Activated effector memory CD4-positive, alpha-beta T cell treated with Interleukin-2 at 50 U/mL for 16 hours (primary cell): ENCODE data around the gene COL4A1.

ENCODE experiments used
- DNase-seq: peaks from one replicate; pipeline ENCODE4 v3.0.0-alpha.2; 2020

The COL4A1 gene

DNA sequence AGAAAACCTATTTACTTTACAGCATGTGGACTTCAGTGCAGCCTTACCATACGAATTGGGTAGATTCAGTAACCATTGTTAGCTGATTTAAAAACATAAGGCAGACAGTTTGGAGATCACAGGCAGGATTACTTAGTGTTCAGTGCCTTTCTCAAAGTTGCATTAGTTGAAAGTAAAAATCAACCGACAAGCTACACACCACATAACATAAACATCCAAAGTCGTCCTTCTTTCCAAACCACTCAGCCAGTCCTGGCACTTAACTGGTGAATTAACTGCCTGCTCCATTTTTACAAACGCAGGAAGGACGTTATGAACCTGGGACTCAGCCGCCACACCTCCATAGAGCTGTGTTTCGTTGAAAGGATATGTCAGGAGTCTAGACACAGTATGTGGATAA lies 91.4 kb downstream of the COL4A1 start:
- DNase-seq, result no peak

DNA sequence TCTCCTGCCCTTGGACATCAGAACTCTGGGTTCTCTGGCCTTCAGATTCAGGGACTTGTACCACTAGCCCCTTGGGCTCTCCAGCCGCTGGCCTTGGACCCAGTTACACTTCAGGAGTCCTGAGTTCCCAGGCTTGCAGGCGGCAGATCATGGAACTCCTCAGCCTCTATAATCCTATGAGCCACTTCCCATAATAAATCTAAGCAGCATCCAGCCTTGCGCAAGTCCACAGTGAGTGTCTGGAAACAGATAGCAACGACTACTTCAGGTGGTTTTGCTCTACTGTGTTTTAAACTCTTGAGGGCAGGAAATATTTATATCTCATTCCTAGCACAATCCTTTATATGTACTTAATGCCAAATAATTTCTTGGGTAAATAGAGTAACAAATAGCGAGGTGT lies 92.3 kb downstream of the COL4A1 start:
- no peak for DNase-seq

DNA sequence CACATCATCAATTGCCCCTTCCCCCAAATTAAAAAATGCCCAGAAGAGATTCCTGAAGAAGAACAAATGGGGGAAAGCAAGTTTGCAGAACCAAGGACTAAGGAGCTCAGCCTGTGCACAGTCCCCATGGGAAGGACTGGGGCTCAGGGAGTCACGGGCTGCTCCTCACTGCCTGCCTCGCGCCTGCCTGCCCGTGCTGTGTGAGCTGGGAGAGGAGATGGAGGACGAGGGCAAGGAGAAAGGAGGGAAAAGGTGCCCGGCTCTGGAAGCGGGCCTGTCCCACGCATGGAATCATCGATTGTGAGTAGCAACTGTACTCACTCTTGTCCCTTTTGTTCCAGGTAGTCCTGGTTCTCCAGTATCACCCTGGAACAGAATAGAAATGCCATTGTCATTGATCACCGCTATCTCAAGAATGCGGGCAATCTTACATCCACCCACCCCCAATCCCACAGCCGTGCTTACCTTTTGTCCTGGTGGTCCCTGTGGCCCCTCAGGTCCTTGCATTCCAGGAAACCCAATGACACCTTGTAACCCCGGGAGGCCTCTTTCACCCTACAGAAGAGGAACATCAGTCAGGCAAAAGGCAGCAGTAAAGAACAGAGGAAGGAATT lies 93.4 kb downstream of the COL4A1 start:
- no peak for DNase-seq

DNA sequence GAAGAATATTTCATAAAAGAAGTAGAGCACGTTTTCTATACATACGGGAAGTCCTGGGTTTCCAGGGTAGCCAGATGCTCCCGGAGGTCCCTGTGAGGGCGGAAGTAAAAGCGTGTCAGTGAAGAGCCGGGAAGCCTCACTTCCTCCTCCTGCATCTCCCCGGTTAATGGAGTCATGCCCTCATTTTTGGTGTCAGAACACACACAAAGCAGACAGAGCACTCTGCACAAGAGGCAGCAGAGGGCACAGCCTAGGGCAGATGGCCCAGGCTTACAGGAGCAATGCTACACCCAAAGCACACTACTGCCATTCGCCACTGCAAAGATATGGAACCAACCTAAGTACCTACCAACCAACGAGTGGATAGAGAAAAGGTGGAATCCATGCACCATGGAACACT lies 94.4 kb downstream of the COL4A1 start:
- no peak for DNase-seq

DNA sequence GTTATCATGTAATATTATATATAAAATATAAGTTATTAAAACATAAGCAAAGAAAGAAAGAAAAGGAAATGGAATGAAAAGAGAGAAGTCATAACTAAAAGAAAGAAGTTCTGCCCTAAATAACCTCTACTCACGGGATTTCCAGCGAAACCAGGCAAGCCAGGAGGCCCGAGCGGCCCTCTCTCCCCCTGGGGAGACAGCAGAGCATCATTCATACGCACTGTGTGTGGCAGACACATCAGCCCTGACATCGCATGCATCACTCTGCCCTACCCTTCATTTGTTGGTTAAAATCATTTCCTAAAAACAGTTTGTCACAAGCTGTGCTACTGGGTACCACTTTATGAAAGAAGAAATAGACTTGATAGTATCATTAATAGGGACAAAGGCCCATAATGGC lies 95.2 kb downstream of the COL4A1 start:
- DNase-seq, result no peak

DNA sequence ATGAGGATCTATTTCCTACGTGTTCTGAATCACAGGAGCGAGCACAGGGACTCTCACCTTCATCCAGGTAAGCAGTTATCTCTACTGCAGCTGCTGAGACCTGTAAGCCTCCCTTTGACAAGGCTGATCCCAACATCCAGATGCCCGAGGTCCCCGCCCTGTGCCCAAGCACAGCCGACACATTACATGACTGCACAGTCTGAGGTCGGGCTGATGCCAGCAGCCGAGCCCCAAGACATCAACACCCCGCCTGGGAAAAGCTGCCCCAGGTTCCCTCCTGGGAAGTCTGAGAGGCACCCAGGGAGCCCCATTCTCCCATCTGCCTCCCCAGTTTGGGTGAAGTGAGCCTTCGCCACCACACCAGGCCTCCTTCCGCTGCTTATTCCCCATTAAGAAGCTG lies 95.9 kb downstream of the COL4A1 start:
- DNase-seq, result no peak

DNA sequence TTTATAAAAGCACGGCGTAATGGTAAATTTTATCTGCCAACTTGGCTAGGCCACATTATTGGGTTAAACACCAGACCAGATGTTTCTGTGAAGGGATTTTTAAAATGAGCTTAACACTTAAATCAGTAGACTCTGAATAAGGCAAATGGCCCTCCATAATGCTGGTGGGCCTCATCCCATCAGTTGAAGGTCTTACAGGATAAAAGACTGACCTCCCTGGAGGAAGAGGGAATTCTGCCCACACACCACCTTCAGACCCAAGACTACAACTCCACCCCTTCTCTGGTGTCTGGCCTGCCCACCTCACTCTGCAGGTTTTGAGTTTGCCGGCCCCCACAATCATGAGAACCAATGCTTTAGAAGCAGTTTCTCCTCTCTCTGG lies 96.4 kb downstream of the COL4A1 start:
- DNase-seq, result no peak

DNA sequence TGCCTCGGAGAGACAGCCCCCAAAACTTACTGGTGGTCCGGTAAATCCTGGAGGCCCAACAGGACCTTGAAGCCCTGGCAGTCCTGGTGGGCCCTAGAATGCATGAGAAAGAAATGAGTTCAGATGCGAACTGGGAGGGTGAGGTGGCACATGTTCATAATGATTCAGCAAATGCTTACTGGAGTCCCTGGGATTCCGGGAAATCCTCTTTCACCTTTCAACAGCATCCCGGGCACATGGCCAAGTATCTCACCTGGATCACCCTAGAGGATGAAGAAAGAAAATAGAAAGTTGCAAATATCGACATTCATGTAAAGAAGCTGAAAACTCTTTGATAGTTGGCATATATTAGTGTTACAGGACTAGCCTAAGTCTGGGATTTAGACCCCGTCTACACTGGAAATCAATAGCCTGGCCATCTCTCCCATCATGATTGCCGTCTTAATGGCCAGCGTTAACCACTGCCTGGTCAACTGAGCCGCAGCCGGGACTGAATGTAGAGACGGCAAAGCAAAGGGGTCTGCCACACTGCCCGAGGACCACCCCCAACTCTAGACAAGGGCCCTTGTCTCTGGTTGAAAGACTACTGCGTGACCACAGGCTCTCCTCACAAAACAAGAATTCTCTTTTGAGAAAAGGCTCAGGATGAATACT lies 96.9 kb downstream of the COL4A1 start:
- DNase-seq, result no peak

DNA sequence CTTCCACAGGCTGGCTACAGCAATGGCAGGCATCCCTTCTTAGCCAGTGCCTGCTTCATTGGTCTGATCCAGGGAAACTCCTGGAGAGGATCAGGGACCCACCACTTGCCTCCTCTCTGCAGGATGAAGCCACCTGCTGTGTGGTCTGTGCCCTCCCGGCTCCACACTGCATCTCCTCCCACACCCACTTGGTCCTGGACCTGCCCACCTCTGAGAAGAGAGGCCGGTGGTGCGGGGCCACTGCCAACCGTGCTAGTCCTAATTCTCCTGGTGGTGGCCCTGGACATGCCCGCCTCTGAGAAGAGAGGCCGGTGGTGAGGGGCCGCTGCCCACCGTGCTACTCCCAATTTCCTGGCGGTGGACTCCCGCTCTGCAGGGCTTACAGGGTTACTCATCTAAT lies 98.8 kb downstream of the COL4A1 start:
- DNase-seq, result no peak

DNA sequence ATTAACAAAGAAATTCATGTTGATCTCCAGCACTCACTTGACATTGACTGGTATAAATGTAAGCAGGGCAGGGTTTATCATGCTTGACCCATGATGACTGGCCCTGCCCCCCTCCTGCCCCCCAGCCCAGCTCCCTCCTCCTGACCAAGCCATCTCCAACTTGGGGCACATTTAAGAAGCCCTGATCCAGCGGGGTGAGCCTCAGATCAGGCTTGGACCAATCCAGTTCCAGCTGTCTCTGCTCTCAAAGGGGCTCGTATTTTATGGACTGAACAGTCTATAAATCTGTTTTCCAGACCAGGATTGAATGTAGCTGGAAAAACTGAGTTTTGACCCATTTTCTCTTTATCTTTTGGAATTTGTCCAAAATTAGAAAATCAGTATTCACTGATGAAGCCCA lies 100.0 kb downstream of the COL4A1 start:
- DNase-seq, result no peak

DNA sequence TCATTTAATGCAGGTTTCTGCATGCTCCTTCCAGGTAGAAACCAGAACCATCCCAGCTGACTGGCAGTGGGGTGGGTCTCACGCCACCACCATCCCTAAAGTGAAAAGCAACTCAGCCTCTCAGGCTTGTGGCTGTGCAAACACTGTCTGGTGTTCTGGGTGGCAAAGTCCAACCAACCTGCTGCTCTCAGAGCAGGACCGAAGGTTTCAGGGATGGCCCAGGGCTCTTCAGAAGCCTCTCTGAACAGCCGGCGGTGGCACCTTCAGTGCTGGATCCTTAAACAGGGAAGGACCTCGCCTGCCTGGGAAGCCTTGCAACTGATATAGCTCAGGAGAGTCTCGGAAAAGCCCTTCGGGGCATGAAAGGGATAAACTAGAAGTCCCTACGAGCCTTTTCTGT lies 100.8 kb downstream of the COL4A1 start:
- DNase-seq, result no peak

DNA sequence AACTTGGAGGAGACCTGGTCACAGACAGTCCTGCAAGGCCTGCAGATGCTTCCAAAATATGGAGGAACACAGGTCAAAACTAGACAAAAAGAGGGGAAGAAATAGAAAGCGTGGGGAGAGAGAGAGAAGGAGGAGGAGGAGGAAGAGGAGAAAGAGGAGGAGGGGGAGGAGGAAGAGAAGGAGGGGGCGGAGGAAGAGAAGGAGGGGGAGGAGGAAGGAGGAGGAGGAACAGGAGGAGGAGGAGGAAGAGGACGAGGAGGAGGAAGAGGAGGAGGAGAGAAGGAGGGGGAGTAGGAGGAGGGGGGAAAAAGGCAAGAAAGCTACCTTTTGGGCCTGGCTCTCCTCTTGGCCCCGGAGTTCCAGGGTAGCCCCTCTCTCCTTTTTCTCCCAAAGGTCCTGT lies 105.8 kb downstream of the COL4A1 start:
- DNase-seq, result no peak

DNA sequence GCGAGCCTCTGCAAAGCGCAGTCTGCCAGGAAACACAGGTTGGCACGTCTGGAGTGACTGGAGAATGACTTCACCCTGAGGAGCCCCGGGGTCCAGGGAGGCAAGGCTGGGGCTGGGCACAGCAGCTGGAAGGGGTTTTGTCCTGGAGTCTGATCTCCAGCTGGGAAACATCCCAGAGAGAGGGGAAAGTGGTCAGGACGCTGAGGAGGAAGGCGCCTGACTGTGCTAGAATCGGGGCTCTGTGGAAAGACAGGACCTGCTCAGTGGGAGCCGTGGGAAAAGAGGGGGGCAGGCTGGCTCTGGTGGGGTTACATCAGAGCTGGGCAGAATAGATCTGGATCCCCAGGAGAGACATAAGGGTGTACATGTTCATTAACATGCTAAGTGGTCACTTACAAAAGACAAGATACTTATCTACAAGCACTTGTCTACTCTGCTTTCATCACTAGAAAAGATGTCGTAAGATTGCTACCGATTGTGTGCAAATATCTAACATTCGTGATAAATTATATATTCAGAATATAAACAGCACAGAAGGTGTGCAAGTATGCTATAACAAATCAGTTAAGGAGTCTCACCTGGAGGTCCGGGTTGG lies 106.6 kb downstream of the COL4A1 start:
- no peak for DNase-seq

DNA sequence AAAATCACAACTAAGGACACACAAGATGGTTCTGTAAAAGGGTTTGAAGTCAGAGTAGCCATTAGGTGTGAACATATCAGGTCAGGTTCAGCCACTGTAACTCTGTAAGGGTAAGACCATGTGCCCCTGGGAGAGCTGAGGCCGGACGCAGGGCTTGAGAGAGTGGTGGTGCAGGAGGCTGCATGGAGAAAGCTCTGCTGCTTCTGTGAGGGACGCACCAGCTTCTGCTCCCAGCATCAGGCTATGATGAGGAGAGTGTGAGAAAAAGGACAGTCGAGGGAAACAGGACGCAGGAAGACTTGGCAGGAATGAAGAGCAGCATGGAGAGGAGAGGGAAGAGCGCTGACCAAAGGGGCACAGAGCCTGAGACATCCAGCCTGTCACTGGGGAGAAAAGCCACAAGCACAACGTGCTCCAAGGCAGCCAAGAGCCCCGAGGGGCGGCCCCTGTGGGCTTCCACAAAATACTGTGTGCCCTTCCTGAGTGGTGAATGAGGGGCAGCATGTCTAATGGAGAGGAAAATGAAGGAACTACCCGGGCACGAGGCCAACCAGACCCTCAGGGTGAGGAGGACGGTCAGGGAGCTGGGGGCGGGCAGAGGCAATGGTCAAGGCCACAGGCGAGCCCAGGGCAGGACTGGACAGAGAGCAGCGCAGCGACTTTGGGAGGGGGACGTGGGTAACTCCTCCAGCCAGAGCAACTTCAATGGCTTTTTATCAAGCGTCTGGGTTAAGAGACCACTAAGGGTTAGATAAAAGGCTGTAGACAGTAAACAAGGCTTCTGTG lies 107.7 kb downstream of the COL4A1 start:
- DNase-seq, result no peak

DNA sequence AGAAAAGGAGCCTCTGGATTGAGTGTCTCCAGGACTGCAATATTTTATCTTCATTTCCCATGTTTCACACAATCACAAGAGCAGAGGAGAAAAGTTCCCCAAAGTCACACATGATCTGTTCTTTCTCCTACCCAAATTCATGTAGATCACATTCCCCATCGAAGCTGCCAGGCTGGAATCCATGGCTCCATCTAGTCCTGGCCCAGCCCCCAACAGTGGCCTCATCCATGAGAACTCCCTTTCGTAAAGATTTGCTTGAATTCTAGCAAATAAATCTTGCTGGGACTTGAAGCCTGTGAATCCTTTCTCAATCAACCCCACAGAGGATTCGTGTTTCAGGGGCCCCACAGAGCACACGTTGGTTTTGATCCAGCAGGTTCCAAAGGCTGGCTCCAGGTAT lies 109.5 kb downstream of the COL4A1 start:
- no peak for DNase-seq

DNA sequence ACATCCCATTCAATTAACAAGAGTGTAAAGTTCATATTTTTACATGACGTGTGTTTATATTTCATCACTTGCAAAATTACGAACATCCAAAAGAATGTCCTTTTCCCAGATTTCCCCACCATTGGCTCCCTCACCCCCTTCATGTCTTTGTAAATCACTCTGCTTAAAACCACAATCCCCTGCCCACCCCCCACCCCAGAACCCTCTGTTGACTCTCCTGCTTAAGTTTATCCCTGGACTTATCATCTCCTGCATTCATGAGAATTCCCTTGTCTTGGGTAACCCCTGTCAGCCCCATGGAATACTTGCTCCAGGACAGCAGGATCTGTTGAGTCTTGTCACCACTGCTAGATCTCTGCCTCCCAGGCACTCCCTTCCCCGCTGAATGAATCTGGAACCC lies 109.9 kb downstream of the COL4A1 start:
- no peak for DNase-seq

DNA sequence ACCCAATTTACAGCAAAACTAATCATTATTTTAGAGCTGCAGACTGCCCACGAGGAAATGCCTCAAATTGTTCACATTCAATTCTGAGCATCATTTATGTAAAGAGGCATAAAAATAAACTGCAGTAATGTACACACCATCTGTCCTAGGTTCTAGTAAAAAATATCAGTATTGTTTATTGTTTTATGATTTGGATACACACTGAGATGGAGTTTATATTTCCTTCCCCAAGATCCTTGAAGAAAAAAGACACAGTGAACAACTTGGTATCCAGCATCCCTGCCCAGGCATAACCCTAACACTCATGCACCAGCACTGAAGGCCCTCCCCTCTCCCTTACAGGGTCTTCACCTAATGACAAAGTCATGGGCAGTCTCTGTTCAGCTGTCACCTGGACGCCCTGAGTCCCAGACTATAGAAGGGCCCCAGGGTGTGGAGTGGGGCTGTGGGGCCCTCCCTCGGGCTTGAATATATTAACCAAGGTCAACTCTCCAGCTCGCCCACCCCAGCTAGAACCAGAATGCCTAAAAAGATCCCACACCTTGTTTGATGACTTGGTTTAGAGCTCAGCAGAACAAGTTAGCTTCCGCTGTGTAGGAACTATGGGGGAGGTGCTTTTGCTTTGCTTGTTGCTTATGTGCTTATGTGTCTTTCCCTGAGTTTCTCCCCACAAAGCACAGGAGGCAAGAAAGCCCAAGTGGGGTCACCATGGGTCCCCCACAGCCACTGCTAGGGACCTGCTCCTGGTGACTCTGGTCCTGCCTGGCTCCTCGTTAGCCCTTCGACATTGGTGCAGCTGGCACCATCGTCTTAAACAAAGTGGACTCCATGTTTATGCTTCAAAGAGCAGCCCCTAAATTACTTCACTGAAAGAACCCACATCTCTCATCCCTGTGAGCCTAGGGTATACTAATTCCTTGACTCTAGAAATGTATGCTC lies 111.1 kb downstream of the COL4A1 start:
- DNase-seq, result no peak

DNA sequence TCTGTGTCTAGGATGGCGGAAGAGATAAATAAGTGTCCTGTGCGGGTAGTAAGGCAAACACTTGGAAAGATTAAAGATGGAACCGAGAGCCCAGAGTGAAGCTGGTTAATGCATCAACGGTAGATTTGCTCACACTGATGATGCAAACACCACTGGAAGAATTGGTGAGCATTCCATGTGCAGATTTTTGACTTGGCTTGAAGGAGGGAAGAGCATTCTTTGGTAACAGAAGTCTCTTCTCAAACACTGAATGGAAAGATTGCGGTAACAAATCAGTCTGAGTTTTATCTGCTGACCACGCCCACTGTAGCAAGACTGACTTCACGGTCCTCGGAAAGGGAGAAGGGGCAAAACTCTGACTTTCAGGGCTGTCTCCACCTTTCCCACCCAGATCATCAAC lies 112.5 kb downstream of the COL4A1 start:
- DNase-seq, result no peak

DNA sequence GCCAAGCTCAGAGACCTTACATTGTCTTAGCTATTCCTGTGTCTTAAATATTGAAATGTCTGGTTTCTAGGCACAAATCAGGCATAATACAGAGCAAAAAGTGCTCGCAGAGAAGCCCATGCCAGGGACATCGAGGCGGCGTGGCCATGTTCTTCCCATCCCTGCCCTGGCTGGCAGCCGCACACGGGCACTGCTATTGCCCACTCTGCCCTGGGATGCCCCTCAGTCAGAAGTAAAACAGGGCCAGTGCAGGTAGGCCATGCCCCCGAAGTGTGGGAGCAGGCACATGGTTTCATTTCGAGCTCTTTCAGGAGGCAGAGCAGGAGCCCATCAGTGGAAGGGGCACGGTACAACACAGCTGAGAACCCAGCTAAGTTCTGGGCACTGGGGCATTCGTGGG lies 113.5 kb downstream of the COL4A1 start:
- no peak for DNase-seq

DNA sequence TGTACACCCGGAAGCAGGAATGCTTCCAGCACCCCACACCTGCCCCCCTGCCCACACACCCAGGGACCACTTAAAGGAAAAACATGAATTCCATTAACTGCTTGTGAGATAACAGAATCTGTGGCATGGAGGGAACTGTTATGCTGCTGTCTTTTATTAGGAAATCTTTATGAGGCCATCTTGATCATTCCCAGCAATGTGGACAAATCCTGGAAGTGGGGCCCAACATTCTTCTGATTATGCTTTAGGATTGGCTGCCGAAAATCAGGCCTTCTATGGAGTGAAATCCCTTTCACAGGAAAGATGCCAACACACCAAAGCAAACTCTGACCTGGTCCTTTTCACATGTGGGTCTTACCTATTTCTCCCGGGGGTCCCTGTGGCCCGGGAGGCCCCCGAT lies 114.5 kb downstream of the COL4A1 start:
- DNase-seq, result no peak

DNA sequence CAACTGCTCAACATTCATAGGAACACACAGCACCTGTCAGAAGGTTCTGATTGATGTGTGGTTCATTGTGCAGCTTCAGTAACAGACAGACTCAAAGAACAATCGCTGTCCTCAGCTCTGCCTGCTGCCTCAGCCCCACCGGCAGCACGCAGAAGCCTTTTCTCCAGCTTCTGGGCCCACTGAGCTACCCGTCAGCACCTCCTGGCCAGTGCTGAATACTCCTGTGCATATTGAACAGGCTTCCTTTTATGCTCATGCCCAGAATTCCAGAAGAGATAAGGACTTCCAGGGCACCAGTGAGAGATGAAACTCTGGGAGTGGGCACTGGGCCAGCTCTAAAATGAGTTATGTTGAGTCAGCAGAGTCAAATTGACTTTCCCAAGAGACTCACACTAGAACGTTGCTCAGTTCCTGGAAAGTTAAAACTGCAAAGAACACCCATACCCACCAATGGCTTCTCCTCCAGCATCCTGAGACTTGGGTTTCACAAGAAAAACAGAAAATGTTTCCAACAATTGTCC lies 119.3 kb downstream of the COL4A1 start:
- DNase-seq, result no peak

DNA sequence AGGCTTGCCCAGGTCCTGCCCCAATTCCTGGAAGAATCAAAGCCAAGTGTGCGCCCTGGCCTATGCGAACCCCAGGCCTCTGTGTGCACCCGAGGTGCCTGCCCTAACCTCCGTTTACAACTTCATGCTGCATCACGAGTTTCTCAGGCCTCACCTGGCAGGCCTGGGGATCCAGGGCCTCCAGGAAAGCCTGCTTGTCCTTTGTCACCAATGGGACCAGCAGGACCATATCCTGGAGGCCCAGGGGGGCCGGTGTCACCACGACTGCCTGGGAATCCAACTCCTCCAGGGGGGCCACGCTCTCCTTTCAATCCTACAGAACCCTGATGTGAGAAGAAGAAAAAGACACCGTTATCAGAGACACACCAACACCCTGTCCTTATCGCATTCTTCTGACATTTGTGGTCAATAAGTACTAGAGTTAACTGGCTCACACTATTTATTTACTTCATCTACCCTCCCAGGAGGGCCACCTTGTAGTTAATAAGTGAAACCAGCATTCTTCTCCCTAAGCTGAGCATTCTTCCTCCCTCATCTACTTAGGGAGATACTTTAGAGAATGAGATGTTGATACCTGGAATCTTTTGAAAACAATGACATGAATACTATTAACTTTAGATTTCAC lies 120.6 kb downstream of the COL4A1 start:
- no peak for DNase-seq
